Ishikawa (cell line): Measurements from ENCODE around the gene DYRK1A.
A peak's percentile ranks its signal among the peaks of the same experiment; 100 is the strongest.

Experiments
- CEBPB ChIP-seq: IDR thresholded peaks from 2 replicates; pipeline ENCODE4 v1.6.1; 2012
- CREB1 ChIP-seq: IDR thresholded peaks from 2 replicates; pipeline ENCODE4 v1.6.1; 2012; ENCODE audit warnings: low read depth
- EGR1 ChIP-seq: IDR thresholded peaks from 2 replicates; pipeline ENCODE4 v1.6.1; 2012
- EP300 ChIP-seq: IDR thresholded peaks from 2 replicates; pipeline ENCODE4 v1.6.1; 2012; ENCODE audit warnings: borderline replicate concordance
- FOXM1 ChIP-seq: IDR thresholded peaks from 2 replicates; pipeline ENCODE4 v1.6.1; 2012; ENCODE audit warnings: low read depth, borderline replicate concordance
- NFIC ChIP-seq: IDR thresholded peaks from 2 replicates; pipeline ENCODE4 v1.6.1; 2012
- RAD21 ChIP-seq: IDR thresholded peaks from 2 replicates; pipeline ENCODE4 v1.6.1; 2012; ENCODE audit warnings: low read depth
- TAF1 ChIP-seq: IDR thresholded peaks from 2 replicates; pipeline ENCODE4 v1.6.1; 2012; ENCODE audit warnings: low read depth, mild to moderate bottlenecking
- TCF12 ChIP-seq: IDR thresholded peaks from 2 replicates; pipeline ENCODE4 v1.6.1; 2012; ENCODE audit warnings: low read depth
- TEAD4 ChIP-seq: IDR thresholded peaks from 2 replicates; pipeline ENCODE4 v1.6.1; 2012
- YY1 ChIP-seq: IDR thresholded peaks from 2 replicates; pipeline ENCODE4 v1.6.1; 2012; ENCODE audit warnings: low read depth
- ZBTB7A ChIP-seq: IDR thresholded peaks from 2 replicates; pipeline ENCODE4 v1.6.1; 2012; ENCODE audit warnings: low read depth
- TF ChIP-seq, protein P1 (sequence below): IDR thresholded peaks from 2 replicates; pipeline ENCODE4 v1.6.1; 2012
- TF ChIP-seq, protein P2 (sequence below): IDR thresholded peaks from 2 replicates; pipeline ENCODE4 v1.6.1; 2012; ENCODE audit warnings: low read depth, mild to moderate bottlenecking
- TF ChIP-seq, protein P3 (sequence below): IDR thresholded peaks from 2 replicates; pipeline ENCODE4 v1.6.1; 2012

The DYRK1A gene

DNA sequence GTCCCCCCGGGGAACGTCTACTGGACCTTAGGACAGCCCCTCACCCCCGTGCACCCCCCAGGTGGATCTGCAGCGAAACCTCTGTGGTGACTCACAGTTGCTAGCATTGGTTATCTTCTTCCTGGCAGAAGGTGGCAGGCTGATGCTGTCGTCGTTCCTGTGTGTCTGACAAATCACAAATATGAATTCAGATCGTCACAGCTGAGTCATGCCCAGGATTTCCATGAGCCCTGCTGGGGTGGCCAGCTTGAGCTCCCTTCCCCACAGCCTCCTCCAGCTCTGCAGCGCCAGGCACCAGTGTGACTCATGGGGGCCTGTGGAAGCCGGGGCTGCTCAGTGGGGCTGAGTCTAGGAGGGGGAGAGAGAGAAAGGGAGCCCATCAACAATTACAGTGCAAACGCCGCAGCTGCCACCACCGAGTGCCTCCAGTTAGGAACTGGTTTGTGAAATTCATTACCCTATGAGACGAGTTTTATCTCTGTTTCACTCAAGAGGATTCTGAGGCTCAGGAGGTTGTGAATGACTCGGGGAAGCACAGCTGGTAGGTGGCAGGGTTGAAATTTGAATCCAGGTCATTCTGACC, 197.9 kb downstream of the DYRK1A start:
- no peak for TF ChIP-seq EGR1
- TF ChIP-seq CREB1: no peak
- TF ChIP-seq TCF12: no peak
- peak; percentile 33 for TF ChIP-seq RAD21
- TF ChIP-seq, protein P1, sequence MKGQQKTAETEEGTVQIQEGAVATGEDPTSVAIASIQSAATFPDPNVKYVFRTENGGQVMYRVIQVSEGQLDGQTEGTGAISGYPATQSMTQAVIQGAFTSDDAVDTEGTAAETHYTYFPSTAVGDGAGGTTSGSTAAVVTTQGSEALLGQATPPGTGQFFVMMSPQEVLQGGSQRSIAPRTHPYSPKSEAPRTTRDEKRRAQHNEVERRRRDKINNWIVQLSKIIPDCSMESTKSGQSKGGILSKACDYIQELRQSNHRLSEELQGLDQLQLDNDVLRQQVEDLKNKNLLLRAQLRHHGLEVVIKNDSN: no peak
- no peak for TF ChIP-seq TEAD4
- TF ChIP-seq ZBTB7A: 0 out of 2 replicates have a peak, but pooled peaks have one; percentile 49
- TF ChIP-seq CEBPB: 0 out of 2 replicates have a peak, but pooled peaks have one; percentile 3
- TF ChIP-seq NFIC: no peak
- TF ChIP-seq YY1: no peak
- TF ChIP-seq, protein P2, sequence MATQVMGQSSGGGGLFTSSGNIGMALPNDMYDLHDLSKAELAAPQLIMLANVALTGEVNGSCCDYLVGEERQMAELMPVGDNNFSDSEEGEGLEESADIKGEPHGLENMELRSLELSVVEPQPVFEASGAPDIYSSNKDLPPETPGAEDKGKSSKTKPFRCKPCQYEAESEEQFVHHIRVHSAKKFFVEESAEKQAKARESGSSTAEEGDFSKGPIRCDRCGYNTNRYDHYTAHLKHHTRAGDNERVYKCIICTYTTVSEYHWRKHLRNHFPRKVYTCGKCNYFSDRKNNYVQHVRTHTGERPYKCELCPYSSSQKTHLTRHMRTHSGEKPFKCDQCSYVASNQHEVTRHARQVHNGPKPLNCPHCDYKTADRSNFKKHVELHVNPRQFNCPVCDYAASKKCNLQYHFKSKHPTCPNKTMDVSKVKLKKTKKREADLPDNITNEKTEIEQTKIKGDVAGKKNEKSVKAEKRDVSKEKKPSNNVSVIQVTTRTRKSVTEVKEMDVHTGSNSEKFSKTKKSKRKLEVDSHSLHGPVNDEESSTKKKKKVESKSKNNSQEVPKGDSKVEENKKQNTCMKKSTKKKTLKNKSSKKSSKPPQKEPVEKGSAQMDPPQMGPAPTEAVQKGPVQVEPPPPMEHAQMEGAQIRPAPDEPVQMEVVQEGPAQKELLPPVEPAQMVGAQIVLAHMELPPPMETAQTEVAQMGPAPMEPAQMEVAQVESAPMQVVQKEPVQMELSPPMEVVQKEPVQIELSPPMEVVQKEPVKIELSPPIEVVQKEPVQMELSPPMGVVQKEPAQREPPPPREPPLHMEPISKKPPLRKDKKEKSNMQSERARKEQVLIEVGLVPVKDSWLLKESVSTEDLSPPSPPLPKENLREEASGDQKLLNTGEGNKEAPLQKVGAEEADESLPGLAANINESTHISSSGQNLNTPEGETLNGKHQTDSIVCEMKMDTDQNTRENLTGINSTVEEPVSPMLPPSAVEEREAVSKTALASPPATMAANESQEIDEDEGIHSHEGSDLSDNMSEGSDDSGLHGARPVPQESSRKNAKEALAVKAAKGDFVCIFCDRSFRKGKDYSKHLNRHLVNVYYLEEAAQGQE: no peak
- TF ChIP-seq EP300: no peak
- no peak for TF ChIP-seq TAF1
- no peak for TF ChIP-seq FOXM1
- TF ChIP-seq, protein P3, sequence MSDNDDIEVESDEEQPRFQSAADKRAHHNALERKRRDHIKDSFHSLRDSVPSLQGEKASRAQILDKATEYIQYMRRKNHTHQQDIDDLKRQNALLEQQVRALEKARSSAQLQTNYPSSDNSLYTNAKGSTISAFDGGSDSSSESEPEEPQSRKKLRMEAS: no peak; the same call in 1 of the 2 replicates

DNA sequence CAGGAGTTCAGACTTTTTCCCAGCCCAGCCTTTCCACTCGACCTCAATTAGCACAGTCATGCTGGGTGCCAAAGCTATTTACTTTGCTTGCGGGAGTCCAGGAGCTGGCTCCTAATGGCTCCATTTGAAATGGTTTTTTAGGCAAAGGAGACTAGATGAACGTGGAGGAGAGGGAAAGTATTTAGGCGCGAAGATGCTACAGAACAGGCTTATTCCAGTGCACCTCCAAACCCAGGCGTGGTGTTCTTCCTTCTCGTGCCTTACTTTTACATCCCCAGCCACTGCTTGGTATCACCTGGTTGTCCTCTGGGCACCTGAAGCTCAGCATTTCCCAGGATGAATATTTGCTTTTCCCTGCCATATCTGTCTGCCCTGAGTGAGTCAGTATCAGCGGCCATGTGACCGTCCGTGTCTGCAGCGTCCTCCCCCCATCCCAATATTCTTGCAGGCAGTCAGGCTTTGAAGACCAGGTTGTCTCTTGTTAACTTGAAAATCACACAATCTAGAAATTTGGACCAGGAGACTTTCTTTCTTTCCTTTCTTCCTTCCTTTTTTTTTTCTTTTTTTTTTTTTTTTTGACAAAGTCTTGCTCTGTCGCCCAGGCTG, 198.5 kb downstream of the DYRK1A start:
- TF ChIP-seq ZBTB7A (no peak), CEBPB (no peak), TCF12 (peak; percentile 95), YY1 (peak; percentile 45; the same call in 1 of the 2 replicates), TAF1 (no peak), CREB1 (no peak), TEAD4 (peak; percentile 70), FOXM1 (peak; percentile 76), RAD21 (no peak), NFIC (peak; percentile 76), EP300 (peak; percentile 91), EGR1 (no peak)
- TF ChIP-seq, protein P2: no peak
- TF ChIP-seq, protein P1: peak; percentile 73
- TF ChIP-seq, protein P3: peak; percentile 83

DNA sequence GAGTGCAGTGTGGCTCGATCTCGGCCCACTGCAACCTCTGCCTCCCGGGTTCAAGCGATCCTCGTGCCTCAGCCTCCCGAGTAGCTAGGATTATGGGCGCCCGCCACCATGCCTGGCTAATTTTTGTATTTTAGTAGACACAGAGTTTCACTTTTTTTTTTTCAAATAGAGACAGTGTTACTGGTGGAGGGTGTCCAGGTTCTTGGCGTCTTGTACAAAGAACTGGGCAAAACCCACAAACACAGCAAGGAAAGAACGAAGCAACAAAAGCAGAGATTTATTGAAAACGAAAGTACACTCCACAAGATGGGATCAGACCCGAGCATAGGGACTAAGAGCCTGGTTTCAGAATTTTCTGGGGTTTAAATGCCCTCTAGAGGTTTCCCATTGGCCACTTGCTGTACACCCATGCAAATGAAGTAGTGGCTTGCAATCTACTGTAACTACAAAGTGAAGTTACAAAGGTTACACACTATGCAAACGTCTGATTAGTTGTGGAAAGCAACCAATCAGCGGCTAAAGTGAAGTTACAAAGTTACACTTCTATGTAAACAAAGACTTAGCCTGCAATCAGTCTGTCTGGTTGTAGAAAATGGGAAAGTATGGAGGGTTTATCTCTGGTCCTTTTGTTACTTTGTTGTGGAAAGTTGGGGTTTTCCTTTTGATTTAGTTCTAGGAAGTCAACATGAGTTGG, 199.1 kb downstream of the DYRK1A start:
- TF ChIP-seq YY1 (no peak), CEBPB (no peak), TCF12 (no peak), EGR1 (no peak), FOXM1 (no peak), NFIC (no peak), TAF1 (no peak), TEAD4 (no peak), RAD21 (no peak), CREB1 (no peak), ZBTB7A (no peak), EP300 (no peak)
- TF ChIP-seq, protein P3: no peak
- TF ChIP-seq, protein P1: no peak
- TF ChIP-seq, protein P2: no peak
